NCI-H146 treated with DMSO at 0.1 percent for 48 hours (cell line): ENCODE data around the gene ITIH4.

Experiments used
- DNase-seq: peaks from one replicate; lab custom pipeline; 2025; ENCODE audit not compliant: unreplicated experiment; lab: John Stamatoyannopoulos, UW

ITIH4 gene

GRCh38 chr3:52830535-52831258 is at the start of gene ITIH4:
Gene ITIH4 (minus strand): TSS chr3:52830672. CDS start chr3:52830642, 30 bp downstream.
- DNase-seq = no peak

- DNase-seq = no peak
These were observed 49.6 kb upstream of the ITIH4 start for GRCh38 chr3:52880047-52880446.

GRCh38 chr3:52879581-52879980 is 49.1 kb upstream of the ITIH4 start:
- DNase-seq = no peak

GRCh38 chr3:52879090-52879489 is 48.6 kb upstream of the ITIH4 start:
- DNase-seq = no peak

GRCh38 chr3:52877085-52877484 is 46.6 kb upstream of the ITIH4 start:
- DNase-seq = no peak

- DNase-seq = no peak
These were observed 44.6 kb upstream of the ITIH4 start for GRCh38 chr3:52874864-52875587.

- DNase-seq = no peak
These were observed 43.8 kb upstream of the ITIH4 start for GRCh38 chr3:52874160-52874701.

- DNase-seq = no peak
These were observed 43.1 kb upstream of the ITIH4 start for GRCh38 chr3:52873433-52874159.

GRCh38 chr3:52872245-52872644 is 41.8 kb upstream of the ITIH4 start:
- no peak for DNase-seq

- no peak for DNase-seq
These were observed 41.3 kb upstream of the ITIH4 start for GRCh38 chr3:52871761-52872160.

- DNase-seq = no peak
These were observed 40.0 kb upstream of the ITIH4 start for GRCh38 chr3:52870471-52870870.

- DNase-seq = no peak
These were observed 36.0 kb upstream of the ITIH4 start for GRCh38 chr3:52866427-52866826.

- no peak for DNase-seq
These were observed 35.5 kb upstream of the ITIH4 start for GRCh38 chr3:52865994-52866393.

- DNase-seq = no peak
These were observed 29.9 kb upstream of the ITIH4 start for GRCh38 chr3:52860424-52860768.

GRCh38 chr3:52859686-52860423 is 29.4 kb upstream of the ITIH4 start:
- DNase-seq = no peak

GRCh38 chr3:52857864-52858263 is 27.4 kb upstream of the ITIH4 start:
- DNase-seq = no peak

- DNase-seq = no peak
These were observed 26.7 kb upstream of the ITIH4 start for GRCh38 chr3:52857133-52857532.

- no peak for DNase-seq
These were observed 26.2 kb upstream of the ITIH4 start for GRCh38 chr3:52856666-52857065.

- DNase-seq = no peak
These were observed 23.5 kb upstream of the ITIH4 start for GRCh38 chr3:52854013-52854412.

GRCh38 chr3:52852419-52852818 is 21.9 kb upstream of the ITIH4 start:
- no peak for DNase-seq

GRCh38 chr3:52851348-52851747 is 20.9 kb upstream of the ITIH4 start:
- DNase-seq = peak; percentile 65
